H1 (cell line): ENCODE results near the gene ADA. TPM values are rescaled to one million over a fixed set of nuclear protein-coding genes. Genes with fewer than 3 reads are reported as not detected.

Experiments used
- CTCF ChIA-PET: fragments of 300-600 bp; sonication (Branson Sonifier 250); formaldehyde crosslinking; loops from one replicate; lab custom pipeline; 2021; ENCODE audit not compliant: partially characterized antibody; lab: Charles Lee
- POLR2A ChIA-PET: fragments of 300-600 bp; sonication (Branson Sonifier 250); formaldehyde crosslinking; loops from one replicate; lab custom pipeline; 2021; ENCODE audit warnings: inconsistent platforms; ENCODE audit not compliant: partially characterized antibody; lab: Charles Lee
- DNase-seq, 2 experiments: peaks; one replicate each; pipeline versions ENCODE4 v3.0.0 to v3.0.0-alpha.2; 2010 to 2022; ENCODE audit warnings: low spot score in 2 of 2, low read depth in 1 of 2, mixed read lengths in 1 of 2
- FAIRE-seq: peaks from 2 replicates; lab custom pipeline; 2011; peaks lifted over from hg19 to GRCh38; lab: Jason Lieb, UNC
- H2AFZ ChIP-seq: 2 replicates; pipeline ENCODE4 v1.8.1; 2012; ENCODE audit warnings: low read length, inconsistent platforms
- H2AK5ac ChIP-seq: 2 replicates; pipeline ENCODE4 v1.6.1; 2013; ENCODE audit warnings: low read depth, low read length
- H2BK120ac ChIP-seq: replicated peaks from 2 replicates; pipeline ENCODE3; 2013; ENCODE audit warnings: low read depth, low read length, inconsistent platforms
- H2BK12ac ChIP-seq: 2 replicates; pipeline ENCODE4 v1.6.1; 2013; ENCODE audit warnings: low read depth, low read length
- H2BK15ac ChIP-seq: 2 replicates; pipeline ENCODE4 v1.6.1; 2013; ENCODE audit warnings: low read length
- H2BK20ac ChIP-seq: 2 replicates; pipeline ENCODE4 v1.6.1; 2013; ENCODE audit warnings: low read length
- H2BK5ac ChIP-seq: 2 replicates; pipeline ENCODE4 v1.6.1; 2013; ENCODE audit warnings: low read depth, low read length
- H3K14ac ChIP-seq: 2 replicates; pipeline ENCODE4 v1.6.1; 2013; ENCODE audit warnings: inconsistent platforms; ENCODE audit not compliant: insufficient read length
- H3K18ac ChIP-seq: 2 replicates; pipeline ENCODE4 v1.6.1; 2013; ENCODE audit warnings: low read length; ENCODE audit errors: extremely low read depth
- H3K23ac ChIP-seq: 2 replicates; pipeline ENCODE4 v1.6.1; 2013; ENCODE audit warnings: inconsistent platforms; ENCODE audit not compliant: insufficient read length
- H3K23me2 ChIP-seq: 2 replicates; pipeline ENCODE4 v1.6.1; 2013; ENCODE audit warnings: low read depth, low read length
- H3K27ac ChIP-seq: 2 replicates; pipeline ENCODE4 v1.6.1; 2011; ENCODE audit warnings: low read depth, low read length, inconsistent platforms
- H3K27me3 ChIP-seq, 4 experiments: replicated peaks in 1 of 4; 1 replicate in 1 of 4; 2 replicates in 3 of 4; pipeline versions ENCODE4 v1.6.1 to v1.8.1; 2011 to 2013; ENCODE audit warnings: low read length in 3 of 4, mild to moderate bottlenecking in 3 of 4, inconsistent platforms in 2 of 4, mixed read lengths in 2 of 4, moderate library complexity in 1 of 4; ENCODE audit not compliant: control insufficient read depth in 3 of 4, insufficient read depth in 3 of 4; ENCODE audit errors: extremely low read depth in 1 of 4
- H3K36me3 ChIP-seq, 4 experiments: 2 replicates each; pipeline versions ENCODE4 v1.6.1 to v1.8.1; 2011 to 2013; ENCODE audit warnings: mild to moderate bottlenecking in 4 of 4, low read length in 3 of 4, moderate library complexity in 2 of 4, control low read depth in 1 of 4, inconsistent platforms in 1 of 4; ENCODE audit not compliant: insufficient read depth in 4 of 4, control insufficient read depth in 2 of 4
- H3K4ac ChIP-seq: replicated peaks from 2 replicates; pipeline ENCODE3; 2013; ENCODE audit warnings: low read length, low read depth, mixed read lengths, inconsistent platforms; ENCODE audit not compliant: insufficient read length
- H3K4me1 ChIP-seq, 4 experiments: replicated peaks in 1 of 4; 1 replicate in 1 of 4; 2 replicates in 3 of 4; pipeline versions ENCODE4 v1.6.1 to v1.8.1; 2011 to 2013; ENCODE audit warnings: low read length in 3 of 4, inconsistent platforms in 2 of 4, mixed read lengths in 1 of 4; ENCODE audit not compliant: insufficient read depth in 4 of 4, control insufficient read depth in 3 of 4
- H3K4me2 ChIP-seq, 2 experiments: 2 replicates each; pipeline versions ENCODE4 v1.6.1 to v1.8.1; 2011 to 2013; ENCODE audit warnings: low read depth in 2 of 2, low read length in 2 of 2, control low read depth in 1 of 2, inconsistent platforms in 1 of 2, mild to moderate bottlenecking in 1 of 2; ENCODE audit not compliant: insufficient read depth in 1 of 2
- H3K4me3 ChIP-seq, 4 experiments: fragments of 200-600, 300-600 bp in 1 of 4; sonication (generic), shearing (Covaris generic), sonication (Bioruptor Twin) in 1 of 4; 2 replicates each; pipeline versions ENCODE4 v1.5.1 to v1.8.1; 2011 to 2016; ENCODE audit warnings: low read length in 4 of 4, low read depth in 3 of 4, control low read depth in 2 of 4, inconsistent platforms in 2 of 4, mild to moderate bottlenecking in 2 of 4, mixed read lengths in 1 of 4, moderate library complexity in 1 of 4; ENCODE audit not compliant: insufficient read depth in 2 of 4; ENCODE audit errors: extremely low read depth in 1 of 4
- H3K56ac ChIP-seq: replicated peaks from 2 replicates; pipeline ENCODE3; 2013; ENCODE audit warnings: low read depth, mild to moderate bottlenecking, mixed read lengths, low read length, inconsistent platforms; ENCODE audit not compliant: insufficient read length
- H3K79me1 ChIP-seq: 2 replicates; pipeline ENCODE4 v1.6.1; 2013; ENCODE audit warnings: low read depth, low read length, control low read depth
- H3K79me2 ChIP-seq, 2 experiments: 2 replicates each; pipeline versions ENCODE4 v1.6.1 to v1.8.1; 2012 to 2013; ENCODE audit warnings: low read length in 2 of 2, mild to moderate bottlenecking in 2 of 2, inconsistent platforms in 1 of 2; ENCODE audit not compliant: insufficient read depth in 2 of 2, control insufficient read depth in 1 of 2
- H3K9ac ChIP-seq, 4 experiments: replicated peaks in 1 of 4; 1 replicate in 1 of 4; 2 replicates in 3 of 4; pipeline versions ENCODE4 v1.6.1 to v1.8.1; 2011 to 2013; ENCODE audit warnings: low read depth in 3 of 4, low read length in 3 of 4, control low read depth in 2 of 4, mild to moderate bottlenecking in 2 of 4, moderate library complexity in 2 of 4, inconsistent platforms in 1 of 4; ENCODE audit errors: extremely low read depth in 1 of 4
- H3K9me3 ChIP-seq, 2 experiments: 2 replicates each; pipeline versions ENCODE4 v1.6.1 to v1.8.1; 2012 to 2013; ENCODE audit warnings: mild to moderate bottlenecking in 2 of 2, moderate library complexity in 2 of 2, control low read depth in 1 of 2, inconsistent platforms in 1 of 2, low read depth in 1 of 2, low read length in 1 of 2, mixed read lengths in 1 of 2; ENCODE audit not compliant: insufficient read depth in 2 of 2
- H4K20me1 ChIP-seq, 2 experiments: replicated peaks in 1 of 2; 2 replicates each; pipeline versions ENCODE3 to v1.8.1; 2011 to 2013; ENCODE audit warnings: inconsistent platforms in 2 of 2, low read length in 2 of 2, mild to moderate bottlenecking in 1 of 2; ENCODE audit not compliant: insufficient read depth in 2 of 2, control insufficient read depth in 1 of 2
- H4K5ac ChIP-seq: 2 replicates; pipeline ENCODE4 v1.6.1; 2013; ENCODE audit warnings: low read length, low read depth, mixed read lengths, inconsistent platforms; ENCODE audit not compliant: insufficient read length
- H4K8ac ChIP-seq: 2 replicates; pipeline ENCODE4 v1.8.0; 2013; ENCODE audit warnings: mild to moderate bottlenecking, moderate library complexity, low read length, inconsistent platforms; ENCODE audit not compliant: insufficient read depth; ENCODE audit errors: extremely low read depth
- H4K91ac ChIP-seq: replicated peaks from 2 replicates; pipeline ENCODE3; 2013; ENCODE audit warnings: low read length, mixed read lengths, inconsistent platforms; ENCODE audit not compliant: insufficient read length
- JUND ChIP-seq: IDR thresholded peaks from 2 replicates; pipeline ENCODE4 v1.6.1; 2011; ENCODE audit warnings: mild to moderate bottlenecking, improper control_type of control experiment, low read length
- TCF12 ChIP-seq: IDR thresholded peaks from 2 replicates; pipeline ENCODE4 v1.6.1; 2011; ENCODE audit warnings: low read depth, mild to moderate bottlenecking, low read length
- WGBS, 2 experiments: shearing (Covaris generic) in 1 of 2; methylation state at CpG; one replicate each; pipeline versions ENCODE4 v1.1.6 to v1.1.7; 2013 to 2015; ENCODE audit warnings: low lambda C conversion rate in 2 of 2, mixed read lengths in 2 of 2, inconsistent platforms in 1 of 2, low coverage in 1 of 2, missing lambda C conversion rate in 1 of 2; ENCODE audit not compliant: insufficient replicate concordance in 2 of 2, insufficient coverage in 1 of 2, insufficient read length in 1 of 2; ENCODE audit errors: extremely low coverage in 1 of 2, missing lambda C conversion rate in 1 of 2; 5-methylcytosine and 5-hydroxymethylcytosine counted together
- polyA plus RNA-seq, 7 experiments: library from polyadenylated mRNA; depleted of rRNA in 3 of 7; stranded (reverse) in 5 of 7; unstranded in 2 of 7; fragments of >200 nt in 5 of 7; fragments of 200-250 nt in 2 of 7; gene quantifications; 1 replicate in 5 of 7; 2 replicates in 1 of 7; 4 replicates in 1 of 7; pipeline versions ENCODE4 v1.2.1 to v1.2.3, GENCODE V29; 2011 to 2013; ENCODE audit warnings: missing spikeins in 2 of 7, mixed read lengths in 2 of 7
- total RNA-seq: library from RNA; stranded (reverse); fragmentation: NEBNext Ultra II Directional; extraction: Animal tissue kit (Norgen Biotek cat#: 25700); gene quantifications from 2 replicates; pipeline ENCODE4 v1.2.1, GENCODE V29; 2021

The ADA gene
- total and polyA plus RNA-seq, 2 of the 8 experiments (the other 6 are each of a cell fraction or from before 2014, with no cell fraction given): 19.9 to 32.8 TPM

DNA sequence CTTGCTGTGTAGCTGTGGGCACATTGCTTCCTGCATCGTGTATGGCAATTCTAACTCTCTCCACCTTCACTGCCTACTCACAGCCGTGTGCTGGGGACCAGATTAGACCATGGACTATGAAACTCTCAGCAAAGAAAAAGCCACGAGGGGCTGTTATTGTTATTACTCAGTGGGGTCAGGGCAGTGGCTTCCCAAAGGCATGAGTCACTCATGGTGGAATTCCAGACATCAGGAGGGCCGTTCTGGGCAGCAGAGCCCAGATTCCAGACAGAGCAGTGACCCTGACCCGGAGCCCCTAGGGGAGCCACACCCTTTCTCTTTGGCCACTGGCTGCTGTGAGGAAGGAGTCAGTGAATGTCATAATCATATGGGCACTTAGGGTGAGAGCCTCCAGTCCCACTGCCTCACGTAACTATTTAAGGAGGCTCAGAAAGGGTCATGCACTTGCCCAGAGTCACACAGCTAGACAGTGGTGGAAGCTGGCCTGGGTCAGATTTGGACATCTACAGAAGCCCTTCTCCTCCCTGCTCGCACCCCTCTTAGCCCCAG is 41.5 kb upstream of the ADA start:
- POLR2A ChIA-PET: no interaction called here
- no peaks in the 10 kb centered on the region for H3K79me2 ChIP-seq
- no peaks in the 10 kb centered on the region for H3K23me2 ChIP-seq
- no peak overlapping the region for H4K91ac ChIP-seq
- H3K14ac ChIP-seq: no peak overlapping the region
- H2BK20ac ChIP-seq: no peak overlapping the region; the same call in 1 of the 2 replicates
- no peak overlapping the region for H3K56ac ChIP-seq
- no peak for TF ChIP-seq TCF12
- peak; percentile 83; the same call in 1 of the 2 replicates for TF ChIP-seq JUND
- TF ChIP-seq, all 59 proteins: peak for 1
- Histone ChIP-seq H2BK5ac (no peak overlapping the region), H2BK120ac (no peak overlapping the region), H3K9ac (peak overlapping the region in 1 of 4 experiments; percentile 37; a peak in 1 of 7 replicates), H3K36me3 (no peaks in the 10 kb centered on the region), H3K4me3 (no peak overlapping the region), H4K20me1 (no peaks in the 10 kb centered on the region), H4K5ac (no peak overlapping the region), H2BK15ac (0 out of 2 replicates have a peak overlapping the region, but pooled peaks have one; percentile 36), H3K79me1 (no peaks in the 10 kb centered on the region), H3K4me1 (peaks cover 0 to 3% (median under 1%) of the 10 kb centered on the region in 4 experiments; a peak in 2 of 7 replicates), H3K4me2 (no peak overlapping the region), H2BK12ac (peak overlapping the region; percentile 56; the same call in 1 of the 2 replicates), H3K27me3 (no peaks in the 10 kb centered on the region), H3K9me3 (peaks cover 0 to 4% of the 10 kb centered on the region in 2 experiments; a peak in 1 of 4 replicates), H2AK5ac (0 out of 2 replicates have a peak overlapping the region, but pooled peaks have one; percentile 25), H3K27ac (no peak overlapping the region), H3K23ac (no peak overlapping the region), H2AFZ (0 out of 2 replicates have a peak overlapping the region, but pooled peaks have one; percentile 31), H3K18ac (no peak overlapping the region), H3K4ac (no peak overlapping the region), H4K8ac (peak overlapping the region; percentile 22; the same call in 1 of the 2 replicates)
- FAIRE-seq: no peak
- WGBS, 2 experiments: 74% methylated on average over 7 of the region's 7 CpGs; no CpG with 5 or more reads in 1 of the 2 experiments
- peak in 1 of 2 experiments; percentile 38 for DNase-seq
- CTCF ChIA-PET: interaction anchor here (1.0 to 7.4 kb wide), 4 partner anchors 8 to 37 kb away, joined by 3 to 83 read pairs (median 5); no protein-coding TSS in a partner anchor
